ENCODE measurements around the gene UBXN7. TPM values are rescaled to one million over a fixed set of nuclear protein-coding genes. Genes with fewer than 3 reads are reported as not detected.
A peak's percentile ranks its signal among the peaks of the same experiment; 100 is the strongest.

Gene UBXN7
- total RNA-seq, 1 experiment from 2014 or later, result 99.6 TPM

- DNase-seq (ENCODE audit: low spot score) (peak; percentile 44), ATAC-seq (peak; percentile 75)
- ChIA-PET CTCF (interaction anchor here (0.6 to 1.8 kb wide), 7 partner anchors 9 to 205 kb away, joined by 3 to 9 read pairs (median 3); no protein-coding TSS in a partner anchor), POLR2A (no interaction called here)
- Mint-ChIP-seq H3K27ac (no peak overlapping the region), H3K27me3 (ENCODE audit: low read depth) (no peaks in the 10 kb centered on the region), H3K4me3 (no peak overlapping the region), H3K9me3 (no peaks in the 10 kb centered on the region), H3K36me3 (no peaks in the 10 kb centered on the region), H3K4me1 (peaks cover 17% of the 10 kb centered on the region)
- TF ChIP-seq ZNF138 (CRISPR knock-in tag; conservative IDR thresholded peaks at IDR 0.05) (no peak), ZSCAN18 (CRISPR knock-in tag; IDR thresholded peaks at IDR 0.05) (no peak), GABPB1 (CRISPR knock-in tag; IDR thresholded peaks at IDR 0.05) (no peak), RORB (CRISPR knock-in tag; IDR thresholded peaks at IDR 0.05) (no peak), CREM (CRISPR knock-in tag; IDR thresholded peaks at IDR 0.05) (no peak), ATF3 (CRISPR knock-in tag; conservative IDR thresholded peaks at IDR 0.05) (no peak), JAZF1 (CRISPR knock-in tag; IDR thresholded peaks at IDR 0.05) (no peak), CBFB (CRISPR knock-in tag; IDR thresholded peaks at IDR 0.05; ENCODE audit: low read depth) (no peak), ERG (CRISPR knock-in tag; IDR thresholded peaks at IDR 0.05) (no peak)
These were observed 108.5 kb downstream of the UBXN7 start for GRCh38 chr3:196323691-196324090.

- no peaks in the 10 kb centered on the region for H3K27me3 Mint-ChIP-seq (ENCODE audit: low read depth)
- ChIA-PET POLR2A (interaction anchor here (0.7 kb wide), 1 partner anchor 49 kb away, joined by 4 read pairs; no protein-coding TSS in a partner anchor), CTCF (no interaction called here)
- peaks cover 17% of the 10 kb centered on the region for H3K4me1 Mint-ChIP-seq
- TF ChIP-seq ATF2 (CRISPR knock-in tag; IDR thresholded peaks at IDR 0.05; ENCODE audit: borderline replicate concordance, low read depth) (no peak), FOXP4 (CRISPR knock-in tag; IDR thresholded peaks at IDR 0.05) (no peak)
- no peaks in the 10 kb centered on the region for H3K36me3 Mint-ChIP-seq
- H3K27ac Mint-ChIP-seq, result no peak overlapping the region
- DNase-seq (ENCODE audit: low spot score) (no peak), ATAC-seq (no peak)
- no peak overlapping the region for H3K4me3 Mint-ChIP-seq
- H3K9me3 Mint-ChIP-seq, result no peaks in the 10 kb centered on the region
These were observed 109.2 kb downstream of the UBXN7 start for GRCh38 chr3:196323016-196323415.

GRCh38 chr3:196321162-196321561 lies 111.1 kb downstream of the UBXN7 start:
- Mint-ChIP-seq H3K9me3 (no peaks in the 10 kb centered on the region), H3K4me1 (peaks cover 8% of the 10 kb centered on the region), H3K4me3 (no peak overlapping the region), H3K27me3 (ENCODE audit: low read depth) (no peaks in the 10 kb centered on the region), H3K27ac (peak overlapping the region; percentile 74), H3K36me3 (no peaks in the 10 kb centered on the region)
- ChIA-PET POLR2A (no interaction called here), CTCF (no interaction called here)
- DNase-seq (ENCODE audit: low spot score) (no peak), ATAC-seq (no peak)
- TF ChIP-seq ZNF512 (CRISPR knock-in tag; IDR thresholded peaks at IDR 0.05; ENCODE audit: borderline replicate concordance) (no peak), ZNF671 (CRISPR knock-in tag; IDR thresholded peaks at IDR 0.05) (no peak), FOXJ3 (CRISPR knock-in tag; IDR thresholded peaks at IDR 0.05; ENCODE audit: borderline replicate concordance) (no peak), ZBTB21 (CRISPR knock-in tag; IDR thresholded peaks at IDR 0.05; ENCODE audit: borderline replicate concordance) (no peak), ZNF317 (CRISPR knock-in tag; IDR thresholded peaks at IDR 0.05; ENCODE audit: borderline replicate concordance, low read depth) (no peak), JAZF1 (CRISPR knock-in tag; IDR thresholded peaks at IDR 0.05) (no peak), NR3C1 (CRISPR knock-in tag; conservative IDR thresholded peaks at IDR 0.05; ENCODE audit: low read depth) (no peak), ARID4B (CRISPR knock-in tag; IDR thresholded peaks at IDR 0.05; ENCODE audit: borderline replicate concordance) (no peak)
